ENCODE results near the gene TMEM74B. TPM values are rescaled to one million over a fixed set of nuclear protein-coding genes. Genes with fewer than 3 reads are reported as not detected.

The TMEM74B gene
- total and polyA plus RNA-seq, 2 of the 8 experiments (the other 6 are each of a cell fraction or from before 2014, with no cell fraction given): 4.0 to 6.4 TPM

DNA sequence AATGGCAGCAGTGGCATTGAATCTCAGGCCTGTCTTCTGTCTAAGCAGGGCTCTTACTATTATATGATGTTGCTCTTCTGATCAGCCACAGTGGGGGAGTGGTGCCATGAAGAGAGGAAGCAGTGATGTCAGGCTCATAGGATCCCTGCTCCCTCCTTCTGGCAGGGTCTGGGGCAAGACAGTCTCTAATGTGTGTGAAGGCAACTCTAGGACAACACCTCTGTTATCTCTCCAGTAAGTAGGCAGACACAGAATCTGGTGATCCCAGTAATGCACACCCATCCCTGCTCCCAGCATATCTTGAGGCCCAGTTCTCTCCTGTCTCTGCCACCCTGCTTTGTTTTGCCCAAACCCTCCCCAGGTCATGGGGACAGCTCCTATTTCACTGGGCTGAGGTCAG is 27.2 kb upstream of the TMEM74B start:
- no peak overlapping the region for H2BK12ac ChIP-seq (ENCODE audit: low read depth, low read length)
- no peak overlapping the region for H2BK15ac ChIP-seq (ENCODE audit: low read length)
- TF ChIP-seq EZH2 (IDR thresholded peaks at IDR 0.05; ENCODE audit: low read depth, low read length, severe bottlenecking) (no peak), GABPA (IDR thresholded peaks at IDR 0.05; ENCODE audit: borderline replicate concordance, insufficient read depth, low read length) (no peak), BCL11A (IDR thresholded peaks at IDR 0.05; ENCODE audit: low read depth in 2 of 2, low read length in 2 of 2) (no peak), POLR2A (IDR thresholded peaks at IDR 0.05; ENCODE audit: control extremely low read depth in 1 of 2, low read depth in 2 of 2, low read length in 2 of 2) (0 out of 3 replicates have a peak, but pooled peaks of 1 of the 2 experiments have one; percentile 25), CHD1 (IDR thresholded peaks at IDR 0.05; ENCODE audit: low read depth, low read length) (no peak), RFX5 (IDR thresholded peaks at IDR 0.05; ENCODE audit: borderline replicate concordance, low read depth, low read length) (no peak), ASH2L (IDR thresholded peaks at IDR 0.05; ENCODE audit: low read length) (peak; percentile 35), KDM1A (IDR thresholded peaks at IDR 0.05; ENCODE audit: borderline replicate concordance, low read length) (no peak)
- TF ChIP-seq, protein P1, sequence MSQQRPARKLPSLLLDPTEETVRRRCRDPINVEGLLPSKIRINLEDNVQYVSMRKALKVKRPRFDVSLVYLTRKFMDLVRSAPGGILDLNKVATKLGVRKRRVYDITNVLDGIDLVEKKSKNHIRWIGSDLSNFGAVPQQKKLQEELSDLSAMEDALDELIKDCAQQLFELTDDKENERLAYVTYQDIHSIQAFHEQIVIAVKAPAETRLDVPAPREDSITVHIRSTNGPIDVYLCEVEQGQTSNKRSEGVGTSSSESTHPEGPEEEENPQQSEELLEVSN (IDR thresholded peaks at IDR 0.05): no peak
- no peak overlapping the region for H4K91ac ChIP-seq (replicated peaks; ENCODE audit: insufficient read length, low read length)
- H3K4me3 ChIP-seq (ENCODE audit: extremely low read depth in 1 of 4, insufficient read depth in 2 of 4, low read depth in 3 of 4, low read length in 4 of 4): no peak overlapping the region
- no peaks in the 10 kb centered on the region for H3K79me1 ChIP-seq (ENCODE audit: low read depth, low read length)
- no peaks in the 10 kb centered on the region for H3K36me3 ChIP-seq (ENCODE audit: control insufficient read depth in 2 of 4, insufficient read depth in 4 of 4, low read length in 3 of 4)
- ChIA-PET POLR2A (ENCODE audit: partially characterized antibody) (interaction anchor here (1.2 to 2.4 kb wide), 3 partner anchors 13 to 40 kb away, joined by 3 to 7 read pairs (median 3); no protein-coding TSS in a partner anchor), CTCF (ENCODE audit: partially characterized antibody) (interaction anchor here (1.0 to 11.9 kb wide), 16 partner anchors 12 to 183 kb away, joined by 3 to 101 read pairs (median 5); partner anchors contain the start of genes RAD21L1 and TMEM74B)
- no peak overlapping the region for H4K5ac ChIP-seq (ENCODE audit: insufficient read length, low read depth, low read length)
- no peak overlapping the region for H3K23ac ChIP-seq (ENCODE audit: insufficient read length)
- H3K9ac ChIP-seq (replicated peaks in 1 of 4; ENCODE audit: extremely low read depth in 1 of 4, low read depth in 3 of 4, low read length in 3 of 4): no peak overlapping the region
- no peak overlapping the region for H3K56ac ChIP-seq (replicated peaks; ENCODE audit: insufficient read length, low read depth, low read length)
- no peak overlapping the region for H2AK5ac ChIP-seq (ENCODE audit: low read depth, low read length)
- H3K4me1 ChIP-seq (replicated peaks in 1 of 4; ENCODE audit: control insufficient read depth in 3 of 4, insufficient read depth in 4 of 4, low read length in 3 of 4): peaks cover 0 to 10% (median 0%) of the 10 kb centered on the region in 4 experiments; a peak in 3 of 7 replicates
- peak overlapping the region in 1 of 2 experiments; percentile 18; a peak in 1 of 4 replicates for H3K4me2 ChIP-seq (ENCODE audit: insufficient read depth in 1 of 2, low read depth in 2 of 2, low read length in 2 of 2)
- H3K79me2 ChIP-seq (ENCODE audit: control insufficient read depth in 1 of 2, insufficient read depth in 2 of 2, low read length in 2 of 2): no peaks in the 10 kb centered on the region
- no peak overlapping the region for H2BK120ac ChIP-seq (replicated peaks; ENCODE audit: low read depth, low read length)
- FAIRE-seq (no peak), DNase-seq (ENCODE audit: low read depth in 1 of 2, low spot score in 2 of 2) (no peak)
- H3K27me3 ChIP-seq (replicated peaks in 1 of 4; ENCODE audit: control insufficient read depth in 3 of 4, extremely low read depth in 1 of 4, insufficient read depth in 3 of 4, low read length in 3 of 4): peaks cover 0 to 3% (median 0%) of the 10 kb centered on the region in 4 experiments; a peak in 1 of 7 replicates
- no peak overlapping the region for H3K27ac ChIP-seq (ENCODE audit: low read depth, low read length)
- no peak overlapping the region for H4K8ac ChIP-seq (ENCODE audit: extremely low read depth, insufficient read depth, low read length)
- H2AFZ ChIP-seq (ENCODE audit: low read length): 0 out of 2 replicates have a peak overlapping the region, but pooled peaks have one; percentile 46
- no peak overlapping the region for H2BK5ac ChIP-seq (ENCODE audit: low read depth, low read length)
- no peak overlapping the region for H3K14ac ChIP-seq (ENCODE audit: insufficient read length)
- H4K20me1 ChIP-seq (replicated peaks in 1 of 2; ENCODE audit: control insufficient read depth in 1 of 2, insufficient read depth in 2 of 2, low read length in 2 of 2): no peaks in the 10 kb centered on the region
- H3K4ac ChIP-seq (replicated peaks; ENCODE audit: insufficient read length, low read depth, low read length): no peak overlapping the region
- H3K9me3 ChIP-seq (ENCODE audit: insufficient read depth in 2 of 2, low read depth in 1 of 2, low read length in 1 of 2): no peaks in the 10 kb centered on the region
- no peaks in the 10 kb centered on the region for H3K23me2 ChIP-seq (ENCODE audit: low read depth, low read length)
- no peak overlapping the region for H3K18ac ChIP-seq (ENCODE audit: extremely low read depth, low read length)
- no peak overlapping the region for H2BK20ac ChIP-seq (ENCODE audit: low read length)
